GM13977 (cell line): Measurements from ENCODE around the gene NAA20.

Experiments used
- DNase-seq: peaks from one replicate; pipeline ENCODE4 v3.0.0; 2012; ENCODE audit warnings: low spot score
- in situ Hi-C: fragments of 300-500 bp; cut with MboI; formaldehyde crosslinking; loops from one replicate; pipeline ENCODE4 v1.12.0; 2022; ENCODE audit warnings: low sequenced_read_pairs, low pct_unique_long_range_greater_than_20kb, mixed read lengths, inconsistent platforms; ENCODE audit not compliant: unreplicated experiment
- TF ChIP-seq, protein P1 (sequence below): IDR thresholded peaks from 2 replicates; pipeline ENCODE4 v1.5.1; 2012; ENCODE audit warnings: mild to moderate bottlenecking, control low read depth; ENCODE audit not compliant: insufficient read depth; ENCODE audit errors: extremely low read depth, missing control alignments

NAA20 gene

DNA sequence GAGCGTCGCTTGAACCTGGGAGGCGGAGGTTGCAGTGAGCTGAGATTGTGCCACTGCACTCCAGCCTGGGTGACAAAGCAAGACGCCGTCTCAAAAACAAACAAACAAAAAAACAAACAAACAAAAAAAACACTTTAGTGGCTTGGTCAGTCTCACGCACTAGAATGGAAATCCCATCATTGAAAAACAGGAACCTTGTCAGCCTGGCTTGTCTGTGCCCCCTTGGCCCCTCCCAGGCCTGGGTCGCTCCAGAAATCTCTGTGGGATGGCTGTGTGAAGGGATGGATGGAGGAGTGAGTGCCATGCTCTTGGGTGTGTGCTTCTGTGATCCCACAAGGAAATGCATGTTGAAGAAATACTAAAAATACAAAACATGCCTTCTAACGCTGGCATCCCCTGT lies 20.9 kb upstream of the NAA20 start:
- TF ChIP-seq, protein P1, sequence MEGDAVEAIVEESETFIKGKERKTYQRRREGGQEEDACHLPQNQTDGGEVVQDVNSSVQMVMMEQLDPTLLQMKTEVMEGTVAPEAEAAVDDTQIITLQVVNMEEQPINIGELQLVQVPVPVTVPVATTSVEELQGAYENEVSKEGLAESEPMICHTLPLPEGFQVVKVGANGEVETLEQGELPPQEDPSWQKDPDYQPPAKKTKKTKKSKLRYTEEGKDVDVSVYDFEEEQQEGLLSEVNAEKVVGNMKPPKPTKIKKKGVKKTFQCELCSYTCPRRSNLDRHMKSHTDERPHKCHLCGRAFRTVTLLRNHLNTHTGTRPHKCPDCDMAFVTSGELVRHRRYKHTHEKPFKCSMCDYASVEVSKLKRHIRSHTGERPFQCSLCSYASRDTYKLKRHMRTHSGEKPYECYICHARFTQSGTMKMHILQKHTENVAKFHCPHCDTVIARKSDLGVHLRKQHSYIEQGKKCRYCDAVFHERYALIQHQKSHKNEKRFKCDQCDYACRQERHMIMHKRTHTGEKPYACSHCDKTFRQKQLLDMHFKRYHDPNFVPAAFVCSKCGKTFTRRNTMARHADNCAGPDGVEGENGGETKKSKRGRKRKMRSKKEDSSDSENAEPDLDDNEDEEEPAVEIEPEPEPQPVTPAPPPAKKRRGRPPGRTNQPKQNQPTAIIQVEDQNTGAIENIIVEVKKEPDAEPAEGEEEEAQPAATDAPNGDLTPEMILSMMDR = no peak
- in situ Hi-C loops = loop anchor here (10.0 kb wide), 1 partner anchor 211 kb away; no protein-coding TSS in a partner anchor
- no peak for DNase-seq

DNA sequence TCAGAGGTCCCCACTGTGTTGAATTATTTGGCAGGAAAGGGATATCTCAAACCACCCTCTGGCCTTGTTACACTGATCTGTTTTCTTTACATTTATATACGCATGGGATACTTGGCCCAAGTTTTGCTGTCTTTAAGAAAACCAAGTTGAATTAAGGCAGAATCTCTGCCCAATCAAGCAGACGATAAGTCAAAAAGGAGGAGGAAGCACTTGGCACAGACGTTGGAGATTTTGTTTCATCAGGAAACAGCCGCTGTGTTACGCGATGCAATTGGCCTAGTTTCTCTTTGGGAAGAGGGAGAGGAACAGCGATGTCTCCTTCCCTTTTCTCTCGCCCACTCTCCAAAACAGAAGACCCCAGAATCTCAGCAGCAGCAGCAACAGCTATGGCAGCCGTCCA lies 20.2 kb upstream of the NAA20 start:
- DNase-seq = no peak
- TF ChIP-seq, protein P1 = no peak
- in situ Hi-C loops = loop anchor here (10.0 kb wide), 1 partner anchor 212 kb away; no protein-coding TSS in a partner anchor

DNA sequence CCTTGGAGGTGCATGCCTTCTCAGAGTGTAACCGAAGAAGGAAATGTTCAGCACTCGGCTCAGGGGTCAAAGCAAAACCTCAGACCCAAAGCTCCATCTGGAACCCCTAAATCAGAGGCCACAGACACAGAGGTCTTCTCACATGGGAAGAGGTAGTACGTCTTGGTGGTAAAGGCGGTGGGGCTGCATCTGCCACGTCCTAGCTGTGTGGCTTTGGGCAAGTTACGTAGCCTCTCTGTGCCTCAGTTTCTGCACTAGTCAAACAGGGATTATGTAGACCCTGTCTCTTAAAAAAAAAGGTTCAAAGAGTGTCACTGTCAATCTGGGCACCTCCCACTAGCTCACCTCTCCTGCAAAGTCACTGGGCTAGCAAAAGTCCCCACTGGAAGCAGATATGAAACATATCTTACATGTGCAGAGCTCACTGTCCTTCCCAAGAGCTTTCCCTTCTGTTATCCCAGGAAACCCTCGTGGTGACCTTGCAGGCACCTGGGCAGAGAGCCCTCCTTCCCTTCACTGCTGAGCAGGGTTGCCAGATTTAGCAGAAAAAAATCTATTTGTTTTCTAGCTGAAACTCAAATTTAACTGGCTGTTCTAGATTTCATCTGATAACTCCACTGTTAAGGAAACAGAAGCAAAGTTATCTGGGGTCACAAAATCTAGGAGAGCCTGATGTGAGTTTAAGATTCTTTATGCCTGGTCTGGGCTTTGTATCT lies 18.0 kb upstream of the NAA20 start:
- no peak for DNase-seq
- in situ Hi-C loops = loop anchor here (10.0 kb wide), 1 partner anchor 214 kb away; no protein-coding TSS in a partner anchor
- TF ChIP-seq, protein P1 = no peak

DNA sequence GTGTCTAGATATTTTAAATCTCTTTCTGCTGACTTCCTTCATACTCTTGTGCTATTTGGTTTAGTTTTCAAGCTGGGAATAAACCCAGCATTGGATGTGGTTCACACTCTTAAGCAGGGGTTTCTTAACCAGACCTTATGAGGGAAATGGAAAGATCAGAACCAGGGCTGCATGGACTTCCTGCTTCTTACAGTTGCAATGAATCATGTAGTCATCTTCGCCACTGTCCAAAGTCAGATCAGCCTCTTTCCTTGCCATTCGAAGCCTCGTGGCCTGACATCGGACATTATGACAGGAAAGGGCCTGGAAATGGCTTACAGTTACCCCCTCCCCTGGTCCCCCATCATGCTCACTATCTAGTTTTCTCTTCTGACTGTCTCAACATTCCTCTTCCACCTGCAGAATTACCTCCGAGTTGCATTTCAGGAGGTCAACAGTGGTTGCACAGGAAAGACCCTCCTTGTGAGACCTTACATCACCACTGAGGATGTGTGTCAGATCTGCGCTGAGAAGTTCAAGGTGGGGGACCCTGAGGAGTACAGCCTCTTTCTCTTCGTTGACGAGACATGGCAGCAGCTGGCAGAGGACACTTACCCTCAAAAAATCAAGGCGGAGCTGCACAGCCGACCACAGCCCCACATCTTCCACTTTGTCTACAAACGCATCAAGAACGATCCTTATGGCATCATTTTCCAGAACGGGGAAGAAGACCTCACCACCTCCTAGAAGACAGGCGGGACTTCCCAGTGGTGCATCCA lies 16.8 kb upstream of the NAA20 start:
- TF ChIP-seq, protein P1 = no peak
- in situ Hi-C loops = no loop called here
- DNase-seq = no peak

DNA sequence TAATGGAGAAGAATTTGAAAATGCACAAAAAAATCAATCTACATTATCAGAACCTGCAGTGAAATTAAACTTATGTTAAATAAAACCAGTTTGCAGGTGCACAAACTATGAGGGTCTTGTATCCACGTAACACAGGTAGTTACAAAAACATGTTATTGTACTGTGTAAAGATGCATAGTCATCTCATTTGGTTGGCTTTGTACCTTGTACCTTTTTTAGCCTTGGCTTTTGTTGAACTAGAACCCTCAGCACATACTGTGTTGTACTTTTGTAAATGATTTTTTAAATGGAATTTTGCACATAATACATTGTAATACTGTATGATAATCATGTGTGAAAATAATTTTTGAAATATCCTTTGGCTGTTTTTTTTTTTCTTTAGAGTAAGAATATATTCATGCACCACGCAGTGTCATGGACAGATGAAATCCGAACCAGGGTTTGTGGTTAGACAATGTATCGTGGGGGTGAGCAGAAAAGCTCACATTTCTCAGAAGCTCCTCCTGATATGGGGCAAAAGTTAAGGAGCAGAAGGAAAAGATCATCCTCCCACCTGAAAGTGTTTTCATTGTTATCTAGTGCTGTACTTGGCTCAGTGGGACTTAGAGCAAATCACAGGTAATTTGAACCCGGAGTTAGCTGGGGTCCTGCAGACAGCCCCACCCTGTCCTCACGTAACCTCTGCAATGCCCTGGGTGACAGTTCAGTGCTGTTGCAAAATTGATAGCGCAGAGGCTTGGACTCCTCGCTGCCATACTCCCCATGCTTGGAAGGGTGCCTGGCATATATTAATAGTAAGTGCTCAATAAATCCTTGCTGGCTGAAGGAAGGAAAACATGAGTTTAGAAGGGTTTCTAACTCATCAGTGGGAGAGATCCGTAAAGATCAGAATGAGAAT lies 14.8 kb upstream of the NAA20 start:
- TF ChIP-seq, protein P1 = no peak
- in situ Hi-C loops = no loop called here
- DNase-seq = no peak
